HG02588 (cell line): ENCODE results near the gene MARCHF2.

Experiments
- ATAC-seq: cut with Tn5 transposase; IDR thresholded peaks from one replicate; pipeline ENCODE4 v1.9.1; 2021; ENCODE audit warnings: mild to moderate bottlenecking, moderate library complexity; ENCODE audit not compliant: unreplicated experiment

The MARCHF2 gene

GRCh38 chr19:8451885-8452284 lies 38.8 kb downstream of the MARCHF2 start:
- ATAC-seq, result no peak

GRCh38 chr19:8452446-8453123 lies 39.5 kb downstream of the MARCHF2 start:
- ATAC-seq, result no peak

GRCh38 chr19:8453616-8454015 lies 40.5 kb downstream of the MARCHF2 start:
- no peak for ATAC-seq

- no peak for ATAC-seq
Measured at GRCh38 chr19:8454218-8454617, 41.1 kb downstream of the MARCHF2 start.

DNA sequence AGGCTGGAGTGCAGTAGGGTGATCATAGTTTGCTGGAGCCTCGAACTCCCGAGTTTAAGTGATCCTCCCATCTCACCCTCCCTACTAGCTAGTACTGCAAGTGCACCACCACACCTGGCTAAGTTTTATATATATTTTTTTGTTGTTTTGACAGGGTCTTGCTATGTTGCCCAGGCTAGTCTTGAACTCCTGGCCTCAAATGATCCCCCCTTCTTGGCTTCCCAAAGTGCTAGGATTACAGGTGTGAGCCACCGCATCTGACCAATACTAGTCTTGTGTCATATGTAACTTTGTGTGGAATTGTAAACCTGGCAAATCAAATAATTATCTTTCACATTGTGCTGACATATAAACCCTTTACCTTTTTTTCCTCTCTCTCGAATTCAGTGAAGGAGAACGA lies 41.9 kb downstream of the MARCHF2 start:
- ATAC-seq, result no peak

DNA sequence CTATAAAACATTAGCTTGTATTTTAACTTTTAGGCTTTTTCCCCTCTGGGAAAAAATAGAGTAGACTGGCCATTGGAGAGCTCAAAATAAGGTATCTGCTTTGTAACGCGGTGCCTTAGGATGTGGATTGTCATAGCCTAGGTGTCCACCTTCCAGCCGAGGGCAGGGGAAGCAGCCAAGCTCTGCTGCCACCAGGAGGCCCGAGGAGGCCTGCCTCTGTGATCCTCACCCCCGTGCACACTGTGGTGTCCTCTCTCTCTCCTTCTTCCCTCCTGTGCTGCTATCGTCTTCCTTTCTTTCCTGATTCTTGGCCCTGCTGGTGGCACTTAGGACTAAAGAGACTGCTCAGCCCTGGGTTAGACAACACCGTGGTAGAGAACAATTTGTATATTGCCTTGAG lies 43.0 kb downstream of the MARCHF2 start:
- no peak for ATAC-seq

GRCh38 chr19:8457209-8457608 lies 44.1 kb downstream of the MARCHF2 start:
- ATAC-seq, result no peak

GRCh38 chr19:8457827-8458226 lies 44.7 kb downstream of the MARCHF2 start:
- no peak for ATAC-seq

GRCh38 chr19:8458380-8458779 lies 45.3 kb downstream of the MARCHF2 start:
- no peak for ATAC-seq

- no peak for ATAC-seq
Measured at GRCh38 chr19:8459095-8459494, 46.0 kb downstream of the MARCHF2 start.

GRCh38 chr19:8459520-8460270 lies 46.6 kb downstream of the MARCHF2 start:
- ATAC-seq, result no peak

GRCh38 chr19:8460516-8461298 lies 47.6 kb downstream of the MARCHF2 start:
- no peak for ATAC-seq

- ATAC-seq, result no peak
Measured at GRCh38 chr19:8461376-8461775, 48.3 kb downstream of the MARCHF2 start.

DNA sequence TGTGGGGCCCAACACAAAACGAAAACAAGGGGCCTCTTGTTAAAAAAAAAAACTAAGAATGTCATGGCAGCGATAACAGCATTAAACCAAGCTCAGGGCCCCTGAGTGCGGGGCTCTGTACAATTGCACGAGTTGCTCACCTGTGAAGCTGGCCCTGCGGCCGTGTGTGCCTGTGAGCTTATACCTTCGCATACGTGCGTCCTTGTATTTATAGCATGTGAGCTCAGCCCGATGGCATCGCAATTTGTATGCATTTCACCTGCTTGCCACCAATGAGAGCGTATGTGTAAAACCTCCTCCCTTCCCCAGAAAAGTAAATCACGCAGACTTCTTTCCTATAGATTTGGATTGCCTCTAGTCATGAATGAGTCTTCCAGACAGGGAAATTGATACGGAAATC lies 48.8 kb downstream of the MARCHF2 start:
- no peak for ATAC-seq

- ATAC-seq, result no peak
Measured at GRCh38 chr19:8462571-8462970, 49.5 kb downstream of the MARCHF2 start.

GRCh38 chr19:8463365-8463764 lies 50.3 kb downstream of the MARCHF2 start:
- no peak for ATAC-seq

- no peak for ATAC-seq
Measured at GRCh38 chr19:8466018-8466417, 52.9 kb downstream of the MARCHF2 start.

DNA sequence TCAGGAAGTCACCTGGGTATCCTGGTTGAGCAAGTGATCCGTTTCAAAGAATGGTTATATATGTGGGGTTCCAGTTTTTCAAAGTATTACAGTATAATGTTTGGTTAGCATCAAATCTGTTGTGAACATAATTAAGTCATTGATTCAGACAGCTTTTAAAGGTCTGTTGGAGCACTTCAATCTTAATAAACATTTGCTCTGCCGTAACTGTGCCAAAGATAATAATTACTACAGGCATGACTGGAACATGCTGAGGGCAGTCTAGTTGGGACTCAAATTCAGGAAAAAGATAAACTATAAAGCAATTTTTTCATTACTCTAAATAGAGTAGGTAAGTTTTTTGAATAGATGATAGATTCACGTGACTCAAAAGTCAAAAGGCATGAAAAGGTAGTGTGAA lies 55.0 kb downstream of the MARCHF2 start:
- no peak for ATAC-seq

GRCh38 chr19:8468761-8469373 lies 55.8 kb downstream of the MARCHF2 start:
- ATAC-seq, result no peak

GRCh38 chr19:8469613-8470368 lies 56.7 kb downstream of the MARCHF2 start:
- ATAC-seq, result no peak
